HepG2 (cell line): ENCODE results near the gene MST1. TPM values are rescaled to one million over a fixed set of nuclear protein-coding genes. Genes with fewer than 3 reads are reported as not detected.

Source experiments
- AGO2 ChIP-seq: fragments of 200-400 bp; formaldehyde crosslinking; optimal IDR thresholded peaks from 2 replicates; pipeline ENCODE3; 2017; ENCODE audit warnings: mild to moderate bottlenecking, low read depth, low read length, moderate library complexity
- AKAP8 ChIP-seq: sonication (generic); formaldehyde crosslinking; IDR thresholded peaks from 2 replicates; pipeline ENCODE4 v1.5.1; 2020; ENCODE audit warnings: mild to moderate bottlenecking, missing genetic modification reagents
- CHD2 ChIP-seq: IDR thresholded peaks from 2 replicates; pipeline ENCODE4 v1.6.1; 2011; ENCODE audit warnings: low read depth, low read length, improper control_type of control experiment
- HNRNPK ChIP-seq: fragments of 200-400 bp; formaldehyde crosslinking; IDR thresholded peaks from 2 replicates; pipeline ENCODE4 v1.6.1; 2018; ENCODE audit warnings: low read length, low read depth, moderate library complexity, mild to moderate bottlenecking; ENCODE audit not compliant: poor library complexity, severe bottlenecking
- JUND ChIP-seq: sonication (generic); formaldehyde crosslinking; IDR thresholded peaks from 2 replicates; pipeline ENCODE4 v1.8.0; 2022; ENCODE audit warnings: mild to moderate bottlenecking, missing genetic modification reagents
- KLF9 ChIP-seq: IDR thresholded peaks from 2 replicates; pipeline ENCODE4 v1.6.1; 2016; ENCODE audit warnings: low read depth
- MTF2 ChIP-seq: sonication (generic); formaldehyde crosslinking; IDR thresholded peaks from 2 replicates; pipeline ENCODE4 v1.5.0; 2020; ENCODE audit warnings: missing genetic modification reagents, borderline replicate concordance
- MYNN ChIP-seq: sonication (generic); formaldehyde crosslinking; IDR thresholded peaks from 2 replicates; pipeline ENCODE4 v1.4.0; 2020; ENCODE audit warnings: mild to moderate bottlenecking, low read depth, missing genetic modification reagents
- NKX3-1 ChIP-seq: sonication (generic); formaldehyde crosslinking; IDR thresholded peaks from 2 replicates; pipeline ENCODE4 v1.5.0; 2020; ENCODE audit warnings: missing genetic modification reagents
- NRL ChIP-seq: sonication (generic); formaldehyde crosslinking; IDR thresholded peaks from 2 replicates; pipeline ENCODE4 v1.5.0; 2020; ENCODE audit warnings: missing genetic modification reagents, mild to moderate bottlenecking, moderate library complexity, borderline replicate concordance
- PAXIP1 ChIP-seq: sonication (generic); formaldehyde crosslinking; conservative IDR thresholded peaks from 2 replicates; pipeline ENCODE4 v1.4.0; 2020; ENCODE audit warnings: mild to moderate bottlenecking, missing genetic modification reagents, moderate library complexity
- PRDM15 ChIP-seq: sonication (generic); formaldehyde crosslinking; IDR thresholded peaks from 2 replicates; pipeline ENCODE4 v1.4.0; 2020; ENCODE audit warnings: missing genetic modification reagents
- RXRB ChIP-seq: IDR thresholded peaks from 2 replicates; pipeline ENCODE4 v1.6.1; 2016; ENCODE audit warnings: borderline replicate concordance, missing genetic modification reagents, missing compliant biosample characterization
- STAG1 ChIP-seq: sonication (generic); formaldehyde crosslinking; IDR thresholded peaks from 2 replicates; pipeline ENCODE4 v1.4.0; 2020; ENCODE audit warnings: missing genetic modification reagents
- ZKSCAN1 ChIP-seq: fragments of 150-350 bp; IDR thresholded peaks from 2 replicates; pipeline ENCODE4 v1.6.1; 2014; ENCODE audit warnings: low read length
- ZNF24 ChIP-seq: fragments of 450-650 bp; IDR thresholded peaks from 2 replicates; pipeline ENCODE4 v1.6.1; 2017; ENCODE audit warnings: antibody characterized with exemption, mild to moderate bottlenecking
- ZNF280B ChIP-seq: sonication (generic); formaldehyde crosslinking; IDR thresholded peaks from 2 replicates; pipeline ENCODE4 v1.5.0; 2020; ENCODE audit warnings: missing genetic modification reagents, mild to moderate bottlenecking, borderline replicate concordance
- ZNF430 ChIP-seq: sonication (generic); formaldehyde crosslinking; IDR thresholded peaks from 2 replicates; pipeline ENCODE4 v1.9.0; 2021; ENCODE audit warnings: mild to moderate bottlenecking, missing genetic modification reagents
- ZNF761 ChIP-seq: sonication (generic); formaldehyde crosslinking; conservative IDR thresholded peaks from 2 replicates; pipeline ENCODE4 v1.4.0; 2020; ENCODE audit warnings: mild to moderate bottlenecking, missing genetic modification reagents
- ZSCAN31 ChIP-seq: sonication (generic); formaldehyde crosslinking; IDR thresholded peaks from 2 replicates; pipeline ENCODE4 v1.5.0; 2020; ENCODE audit warnings: low read depth, mild to moderate bottlenecking, missing genetic modification reagents
- polyA plus RNA-seq, 8 experiments: library from polyadenylated mRNA; depleted of rRNA in 3 of 8; stranded (reverse) in 7 of 8; unstranded in 1 of 8; fragments of >200 nt; fragmentation: Illumina TruSeq in 4 of 8; extraction: Trizol in 4 of 8; gene quantifications; 2 replicates each; pipeline versions ENCODE4 v1.2.1 to v1.2.3, GENCODE V29; 2011 to 2016; ENCODE audit warnings: low read depth in 4 of 8, missing spikeins in 1 of 8, mixed read lengths in 1 of 8; ENCODE audit not compliant: insufficient read depth in 1 of 8
- total RNA-seq, 5 experiments: library from RNA; depleted of rRNA; stranded (reverse); fragments of >200 nt; fragmentation: Illumina TruSeq; extraction: Trizol; gene quantifications; 2 replicates each; pipeline ENCODE4 v1.2.3, GENCODE V29; 2016; ENCODE audit warnings: low read depth in 1 of 5

The MST1 gene
- total and polyA plus RNA-seq, 2 of the 13 experiments (the other 11 are each of a cell fraction or from before 2014, with no cell fraction given): 189 to 452 TPM

GRCh38 chr3:49665822-49666519, 23.3 kb downstream of the MST1 start (continued):
- TF ChIP-seq HNRNPK (no peak), ZNF430 (CRISPR knock-in tag) (no peak), PAXIP1 (CRISPR knock-in tag) (peak; percentile 64), ZNF761 (CRISPR knock-in tag) (no peak), KLF9 (CRISPR knock-in tag) (no peak), RXRB (CRISPR knock-in tag) (peak; percentile 86), MYNN (CRISPR knock-in tag) (no peak), ZNF280B (CRISPR knock-in tag) (0 out of 2 replicates have a peak, but pooled peaks have one; percentile 51), ZNF24 (no peak), JUND (CRISPR knock-in tag) (peak; percentile 68), AGO2 (no peak), STAG1 (CRISPR knock-in tag) (no peak), NRL (peak; percentile 53; the same call in 1 of the 2 replicates), PRDM15 (CRISPR knock-in tag) (no peak), MTF2 (CRISPR knock-in tag) (no peak), ZKSCAN1 (no peak), AKAP8 (CRISPR knock-in tag) (peak; percentile 3; the same call in 1 of the 2 replicates), NKX3-1 (CRISPR knock-in tag) (no peak), CHD2 (no peak), ZSCAN31 (CRISPR knock-in tag) (no peak)
